HG03095 (cell line): ENCODE results near the gene ELF3.
A peak's percentile ranks its signal among the peaks of the same experiment; 100 is the strongest.
"Not testable (repeated sequence)": the region's sequence is repeated elsewhere in the genome, so short reads cannot be mapped to it uniquely, and the experiment has no call there.

Experiments
- ATAC-seq: cut with Tn5 transposase; IDR thresholded peaks from one replicate; pipeline ENCODE4 v1.9.1; 2021; ENCODE audit warnings: moderate library complexity; ENCODE audit not compliant: unreplicated experiment

ELF3 gene

DNA sequence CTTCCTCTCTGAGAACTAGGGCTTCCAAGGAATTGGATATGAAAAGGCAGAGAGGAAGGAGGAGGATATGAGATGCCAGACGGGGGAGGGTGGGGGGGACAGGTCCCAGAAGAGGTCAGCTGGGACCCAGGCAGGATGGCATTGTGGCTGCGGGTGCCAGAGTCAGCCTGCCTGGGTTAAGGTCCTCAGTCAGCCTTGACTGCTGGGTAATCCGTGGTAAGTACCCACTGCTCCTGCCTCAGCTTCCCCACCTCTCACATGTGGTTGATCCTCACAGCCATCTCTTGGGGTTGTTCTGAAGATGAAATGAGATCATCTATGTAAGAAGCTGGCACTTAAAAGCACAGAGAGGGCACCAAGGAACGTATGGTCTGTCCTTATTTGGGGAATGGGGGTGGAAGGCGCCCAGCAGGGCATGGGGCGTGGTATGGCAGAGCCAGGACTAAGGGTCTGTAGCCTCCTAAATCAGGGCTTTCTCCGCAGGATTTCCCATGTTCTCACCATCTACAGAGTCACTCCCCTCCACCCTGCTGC is 23.8 kb downstream of the ELF3 start:
- ATAC-seq = no peak

DNA sequence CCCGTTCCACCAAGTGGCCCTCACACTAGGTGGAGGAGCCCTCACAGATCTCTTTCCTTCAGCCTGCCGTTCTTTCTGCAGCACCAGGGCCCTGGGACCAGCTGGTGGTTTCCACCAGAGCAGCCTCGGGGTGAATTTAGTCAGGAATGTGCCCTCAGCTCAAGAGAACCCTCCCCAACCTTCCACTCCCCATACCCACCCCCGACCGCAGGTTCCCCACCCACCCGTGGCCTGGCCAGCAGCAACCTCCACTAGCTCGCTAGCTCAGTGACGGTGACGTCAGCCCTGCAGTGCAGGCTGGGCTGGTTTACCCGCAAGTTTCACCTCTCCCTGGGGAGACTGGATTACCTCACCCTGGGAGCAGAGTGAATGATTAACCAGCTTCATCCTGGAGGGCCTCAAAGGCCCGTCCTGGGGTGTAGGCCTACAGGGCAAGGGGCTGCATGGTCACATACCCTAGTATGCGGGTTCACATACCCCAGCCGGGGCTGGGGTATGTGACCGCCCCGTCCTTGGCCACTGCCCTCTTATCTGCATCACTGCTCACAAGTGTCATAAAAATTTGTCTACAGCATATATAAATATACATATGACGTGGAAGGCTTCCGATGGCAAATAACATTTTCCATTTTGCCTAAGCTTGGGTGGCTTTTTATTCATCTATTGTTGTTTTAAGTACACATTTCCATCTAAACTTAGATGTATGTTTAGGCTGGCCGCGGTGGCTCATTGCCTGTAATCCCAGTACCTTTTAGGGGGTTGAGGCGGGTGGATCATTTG is 24.5 kb downstream of the ELF3 start:
- peak; percentile 54 for ATAC-seq

DNA sequence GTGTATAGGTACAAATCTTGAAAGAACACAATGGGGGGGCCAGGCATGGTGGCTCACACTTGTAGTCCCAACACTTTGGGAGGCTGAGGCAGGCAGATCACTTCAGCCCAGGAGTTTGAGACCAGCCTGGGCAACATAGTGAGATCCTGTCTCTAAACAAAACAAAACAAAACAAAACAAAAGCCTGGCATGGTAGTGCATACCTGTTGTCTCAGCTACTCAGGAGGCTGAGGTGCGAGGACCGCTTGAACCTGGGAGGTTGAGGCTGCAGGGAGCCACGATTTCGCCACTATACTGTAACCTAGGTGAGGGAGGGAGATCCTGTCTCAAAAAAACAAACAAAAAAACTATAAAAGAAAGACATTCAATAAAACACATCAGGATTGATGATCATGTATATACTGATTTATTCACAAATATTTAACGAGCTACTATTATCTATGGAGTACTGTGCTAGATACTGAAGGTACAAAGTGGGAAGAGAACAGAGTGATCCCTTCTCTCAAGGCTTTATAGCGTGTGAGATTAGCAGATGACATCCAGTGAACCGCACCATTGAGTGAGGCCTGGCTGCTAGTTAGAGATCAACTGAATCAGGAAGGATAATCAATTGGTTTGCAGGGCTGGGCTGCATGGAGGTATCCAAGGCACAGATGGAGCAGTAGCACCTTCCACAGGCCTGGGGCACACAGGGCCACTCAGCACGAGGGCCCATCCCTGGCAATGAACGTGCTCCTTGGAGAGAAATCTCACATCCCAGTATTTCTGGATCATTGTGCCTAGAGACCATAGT is 26.4 kb downstream of the ELF3 start:
- ATAC-seq = no peak

DNA sequence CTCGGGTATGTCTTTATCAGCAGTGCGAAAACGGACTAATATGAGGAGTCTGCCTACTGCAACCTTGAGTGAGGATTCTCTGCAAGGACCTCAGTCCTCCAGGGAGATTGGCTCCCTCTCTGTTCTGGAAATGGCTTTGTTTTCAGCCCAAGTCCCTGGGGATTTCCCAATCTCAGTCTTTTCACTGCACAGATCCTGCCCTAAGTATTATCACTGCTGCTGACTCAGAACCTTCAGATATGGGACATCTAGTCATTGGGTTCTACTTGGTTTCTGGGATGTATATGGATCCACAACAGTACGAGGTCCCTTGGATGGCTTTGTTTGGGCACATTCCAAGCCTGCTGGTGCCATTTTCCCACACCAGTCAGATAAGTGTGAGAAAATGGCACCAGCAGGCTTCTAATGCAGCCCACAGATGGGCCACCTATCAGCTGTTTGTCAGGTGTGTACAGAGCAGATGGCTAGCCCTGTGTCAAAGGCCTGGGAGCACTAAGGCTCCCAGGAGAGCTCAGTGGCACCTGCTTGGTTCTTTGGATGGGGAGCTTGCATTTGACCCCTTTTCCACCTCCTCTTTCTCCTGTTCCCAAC is 27.4 kb downstream of the ELF3 start:
- no peak for ATAC-seq

DNA sequence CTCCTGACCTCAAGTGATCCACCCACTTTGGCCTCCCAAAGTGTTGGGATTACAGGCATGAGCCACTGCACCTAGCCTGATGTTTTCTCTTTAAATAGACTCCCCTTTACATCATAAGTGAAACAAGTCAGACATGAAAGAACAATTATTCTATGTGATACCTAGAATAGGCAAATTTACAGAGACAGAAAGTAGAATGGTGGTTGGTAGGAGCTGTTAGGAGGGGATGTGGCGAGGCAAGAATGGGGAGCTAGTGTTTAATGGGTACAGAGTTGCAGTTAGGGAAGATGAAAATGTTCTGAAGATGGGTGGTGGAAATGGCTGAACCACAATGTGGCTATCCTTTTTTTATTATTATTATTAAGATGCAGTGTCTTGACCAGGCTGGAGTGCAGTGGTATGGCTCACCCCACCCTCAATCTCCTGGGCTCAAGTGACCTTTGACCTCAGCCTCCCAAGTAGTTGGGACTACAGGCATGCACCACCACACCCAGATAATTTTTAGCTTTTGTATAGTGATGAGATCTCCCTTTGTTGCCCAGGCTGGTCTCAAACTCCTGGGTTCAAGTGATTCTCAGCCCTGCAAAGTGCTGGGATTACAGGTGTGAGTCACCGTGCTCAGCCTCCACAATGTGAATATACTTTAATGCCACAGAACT is 28.4 kb downstream of the ELF3 start:
- no peak for ATAC-seq

DNA sequence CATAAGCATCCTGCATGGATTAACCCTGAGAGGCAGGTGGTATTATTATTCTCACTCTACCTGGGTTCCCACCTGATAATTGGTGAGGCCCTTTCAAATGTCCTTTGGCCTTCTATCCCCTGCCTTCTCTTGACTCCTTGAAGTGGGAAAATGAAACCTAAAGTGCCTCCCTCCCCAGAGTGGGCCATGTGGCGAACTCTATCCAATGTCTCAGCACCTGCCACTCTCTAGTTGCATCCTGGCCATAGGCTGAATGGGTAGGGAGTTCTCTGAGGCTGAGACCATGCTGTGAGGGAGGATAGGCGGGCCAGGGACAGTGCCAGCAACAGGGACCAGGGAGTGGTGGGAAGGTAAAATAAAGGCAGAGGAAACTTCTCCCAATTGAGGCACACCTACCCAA is 35.3 kb downstream of the ELF3 start:
- ATAC-seq = no peak

DNA sequence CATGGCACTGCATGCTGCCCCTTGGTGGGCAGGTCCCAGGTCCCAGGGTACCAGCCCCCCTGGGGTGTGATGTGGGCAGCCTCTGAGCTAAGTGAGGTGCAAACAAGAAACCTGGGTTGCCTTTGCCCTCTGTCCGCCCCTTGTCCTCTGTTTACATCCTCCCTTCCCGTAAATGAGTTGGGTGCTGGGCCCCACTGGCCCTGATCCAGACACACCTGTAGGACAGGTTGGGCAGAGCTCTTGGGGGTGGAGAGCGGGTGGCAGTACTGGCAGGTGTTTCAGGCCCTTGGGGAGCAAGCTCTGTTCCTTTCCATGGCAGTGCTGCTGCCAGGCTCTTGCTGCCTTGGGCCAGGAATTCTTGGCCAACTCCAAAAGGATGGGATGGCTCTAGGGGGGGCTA is 35.8 kb downstream of the ELF3 start:
- ATAC-seq = no peak

DNA sequence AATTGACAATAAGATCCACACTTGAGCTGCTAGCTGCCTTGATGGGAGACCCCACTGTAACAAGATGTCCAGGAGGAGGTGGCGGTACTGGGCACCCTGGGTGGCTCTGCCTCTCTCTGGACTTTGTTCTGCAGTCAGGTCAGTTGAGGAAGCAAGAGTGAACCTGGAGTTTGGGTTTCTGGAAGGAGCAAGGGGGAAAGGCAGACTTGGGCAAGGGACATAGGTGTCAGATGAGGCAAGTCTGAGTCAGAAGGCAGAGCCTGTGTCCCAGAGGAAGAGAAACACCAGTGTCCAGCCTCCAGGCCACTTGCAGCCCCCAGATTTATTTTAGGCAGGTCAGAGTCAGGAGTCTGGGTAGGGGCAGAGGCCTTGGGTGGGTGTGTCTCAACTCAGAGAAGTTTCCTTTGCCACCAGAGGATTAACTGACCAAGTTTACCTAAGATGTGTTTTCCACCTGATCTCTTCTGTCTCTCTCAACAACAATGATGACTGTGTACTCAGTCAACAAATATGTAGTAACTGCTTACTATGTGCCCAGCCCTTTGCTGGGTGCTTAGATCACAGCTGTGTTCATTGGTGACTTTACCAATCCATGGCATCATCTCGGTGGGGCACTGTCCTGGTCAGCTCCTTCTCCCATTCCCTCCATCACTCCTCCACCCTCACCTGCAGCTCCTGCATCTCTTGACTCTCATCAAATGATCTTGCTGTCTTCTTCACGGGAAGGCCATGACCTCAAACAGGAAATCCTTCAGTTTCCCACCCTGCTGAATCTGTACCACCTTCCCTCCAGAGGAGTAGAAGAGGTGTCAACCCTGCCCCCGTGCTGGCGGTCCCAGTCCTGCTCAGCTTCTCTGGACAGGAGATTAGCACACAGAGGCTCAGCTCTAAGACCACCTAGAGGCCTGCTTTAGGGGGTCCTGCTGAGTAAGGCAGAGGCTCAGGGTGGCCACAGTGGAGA is 36.6 kb downstream of the ELF3 start:
- ATAC-seq = no peak

DNA sequence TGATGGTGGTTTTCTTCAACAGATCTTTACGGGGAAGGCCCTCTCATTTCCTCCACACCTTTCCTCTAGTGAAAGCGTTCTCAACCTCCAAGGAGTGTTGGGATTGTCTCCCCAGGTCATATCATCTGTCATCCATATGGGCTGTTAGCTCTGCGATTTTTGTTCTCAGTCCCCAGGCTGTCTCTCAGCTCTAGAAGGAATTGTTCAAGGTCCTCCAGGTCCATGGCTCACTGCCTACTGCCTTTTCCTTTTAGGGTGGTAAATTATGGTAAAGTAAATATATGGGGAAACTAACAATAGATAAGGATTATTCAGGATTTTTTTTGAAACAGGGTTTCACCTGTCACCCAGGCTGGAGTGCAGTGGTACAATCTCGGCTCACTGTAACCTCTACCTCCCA is 37.6 kb downstream of the ELF3 start:
- ATAC-seq = no peak

DNA sequence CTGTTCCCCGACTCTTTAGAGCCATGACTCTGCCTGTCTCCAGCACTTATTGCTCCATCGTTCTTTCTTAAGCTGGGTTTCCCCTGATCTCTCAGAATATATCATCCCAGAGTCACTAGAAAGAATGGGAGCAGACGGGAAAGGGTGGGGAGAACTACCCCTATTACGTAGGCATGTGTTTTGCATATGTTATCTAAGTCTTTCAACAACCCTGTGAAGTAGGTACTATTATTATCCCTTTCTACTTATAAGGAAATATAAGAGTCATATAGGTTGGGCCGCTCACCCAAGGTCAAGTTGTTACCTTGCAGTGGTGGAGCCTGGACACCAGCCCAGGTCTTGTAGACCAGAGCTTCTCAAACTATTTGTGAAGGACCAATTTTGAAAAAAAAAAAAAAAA is 38.7 kb downstream of the ELF3 start:
- no peak for ATAC-seq

DNA sequence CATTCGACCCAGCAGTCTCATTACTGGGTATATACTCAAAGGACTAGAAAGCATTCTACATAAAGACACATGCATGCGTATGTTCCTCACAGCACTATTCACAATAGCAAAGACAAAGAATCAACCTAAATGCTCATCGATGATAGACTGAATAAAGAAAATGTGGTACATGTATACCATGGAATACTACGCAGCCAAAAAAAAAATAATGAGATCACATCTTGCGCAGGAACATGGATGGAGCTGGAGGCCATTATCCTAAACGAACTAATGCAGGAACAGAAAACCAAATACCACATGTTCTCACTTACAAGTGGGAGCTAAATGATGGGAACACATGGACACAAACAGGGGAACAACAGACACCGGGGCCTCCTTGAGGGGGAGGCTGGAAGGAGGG is 43.7 kb downstream of the ELF3 start:
- ATAC-seq = no peak

DNA sequence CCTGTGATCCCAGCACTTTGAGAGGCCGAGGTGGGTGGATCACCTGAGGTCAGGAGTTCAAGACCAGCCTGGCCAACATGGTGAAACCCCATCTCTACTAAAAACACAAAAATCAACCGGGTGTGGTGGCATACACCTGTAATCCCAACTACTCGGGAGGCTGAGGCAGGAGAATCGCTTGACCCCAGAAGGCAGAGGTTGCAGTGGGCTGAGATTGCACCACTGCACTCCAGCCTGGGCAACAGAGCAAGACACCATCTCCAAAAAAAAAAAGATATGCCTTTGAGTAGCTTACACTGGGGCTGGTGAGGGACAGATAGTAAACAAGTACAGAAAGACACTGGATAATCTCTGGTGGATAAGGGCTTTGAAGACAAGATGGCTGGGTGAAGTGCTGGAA is 44.3 kb downstream of the ELF3 start:
- ATAC-seq = not testable (repeated sequence)

DNA sequence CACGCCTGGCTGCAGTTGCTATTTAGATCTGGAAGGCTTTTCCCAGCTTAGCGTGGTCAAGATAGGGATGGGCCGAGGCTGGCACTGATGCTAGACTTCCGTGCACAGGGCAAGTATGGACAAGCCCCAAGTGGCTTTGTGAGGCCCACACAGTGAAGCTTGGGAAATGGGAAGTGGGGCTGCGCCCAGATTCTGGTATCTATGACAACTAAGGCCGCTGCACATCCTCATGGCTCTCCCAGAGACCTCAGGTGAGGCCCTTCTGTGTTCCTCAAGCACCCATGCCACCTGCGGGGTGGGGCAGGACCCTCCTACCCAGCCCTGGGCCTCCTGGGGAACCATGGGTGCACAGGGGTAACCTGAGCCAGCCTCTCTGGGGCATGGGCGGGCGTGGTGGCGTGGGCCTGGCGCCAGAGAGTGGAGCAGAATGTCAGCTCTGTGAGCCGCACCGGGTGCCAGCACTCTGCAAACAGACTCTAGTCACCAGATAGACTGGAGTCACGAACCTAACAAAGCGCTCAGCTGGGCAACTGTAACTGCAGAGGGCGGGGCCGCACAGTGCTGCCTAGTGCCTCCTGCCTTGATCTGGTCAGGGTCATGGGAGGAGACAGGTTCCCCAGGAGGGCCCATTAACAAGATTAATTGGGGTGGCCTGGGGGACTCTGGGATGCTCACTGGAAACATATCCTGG is 46.4 kb downstream of the ELF3 start:
- ATAC-seq = no peak

DNA sequence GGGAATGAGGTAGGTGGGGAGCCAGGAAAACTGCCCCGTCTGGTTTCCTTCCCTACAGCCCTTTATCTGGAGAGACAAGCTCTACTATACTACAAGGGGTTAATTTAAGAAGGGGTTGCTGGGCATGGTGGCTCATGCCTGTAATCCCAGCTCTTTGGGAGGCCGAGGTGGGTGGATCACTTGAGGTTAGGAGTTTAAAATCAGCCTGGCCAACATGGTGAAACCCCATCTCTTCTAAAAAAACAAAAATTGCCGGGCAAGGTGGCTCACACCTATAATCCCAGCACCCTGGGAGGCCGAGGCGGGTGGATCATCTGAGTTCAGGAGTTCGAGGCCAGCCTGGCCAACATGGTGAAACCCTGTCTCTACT is 46.9 kb downstream of the ELF3 start:
- not testable (repeated sequence) for ATAC-seq

DNA sequence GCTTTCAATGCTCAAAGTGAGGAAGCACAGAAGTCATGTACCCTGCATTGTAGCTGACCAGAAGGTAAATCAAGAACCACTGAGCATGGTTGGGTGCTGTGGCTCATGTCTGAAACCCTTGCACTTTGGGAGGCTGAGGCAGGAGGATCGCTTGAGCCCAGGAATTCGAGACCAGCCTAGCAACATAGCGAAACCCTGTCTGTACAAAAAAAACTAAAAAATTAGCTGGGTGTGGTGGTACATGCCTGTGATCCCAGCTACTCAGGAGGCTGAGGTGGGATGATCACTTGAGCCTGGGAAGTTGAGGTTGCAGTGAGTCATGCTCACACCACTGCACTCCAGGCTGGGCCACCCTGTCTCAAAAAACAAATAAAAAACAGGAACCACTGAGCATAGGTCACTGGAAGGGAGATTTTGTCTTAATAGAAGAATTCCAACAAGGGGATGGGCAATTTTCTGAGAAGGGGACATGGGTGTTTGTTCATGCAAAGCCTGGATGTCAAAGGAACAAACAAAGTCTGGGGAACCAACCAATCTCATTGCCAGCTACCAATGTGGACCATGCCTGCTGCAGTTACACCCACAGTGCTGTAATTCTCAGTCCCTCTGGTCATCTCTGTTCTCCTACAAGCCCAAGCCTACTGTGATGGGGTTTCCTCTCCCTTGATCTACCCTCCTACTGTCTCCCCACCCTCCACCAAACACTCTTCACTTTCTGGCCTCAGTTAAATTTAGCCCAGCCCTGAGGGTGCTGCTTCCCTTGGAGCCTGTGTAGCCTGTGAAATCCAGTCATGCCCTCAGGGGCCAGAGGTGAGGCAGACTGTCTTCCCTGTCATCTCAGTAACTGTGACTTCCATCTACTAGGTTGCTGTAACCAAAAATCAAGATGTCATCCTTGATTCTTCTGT is 47.9 kb downstream of the ELF3 start:
- no peak for ATAC-seq

DNA sequence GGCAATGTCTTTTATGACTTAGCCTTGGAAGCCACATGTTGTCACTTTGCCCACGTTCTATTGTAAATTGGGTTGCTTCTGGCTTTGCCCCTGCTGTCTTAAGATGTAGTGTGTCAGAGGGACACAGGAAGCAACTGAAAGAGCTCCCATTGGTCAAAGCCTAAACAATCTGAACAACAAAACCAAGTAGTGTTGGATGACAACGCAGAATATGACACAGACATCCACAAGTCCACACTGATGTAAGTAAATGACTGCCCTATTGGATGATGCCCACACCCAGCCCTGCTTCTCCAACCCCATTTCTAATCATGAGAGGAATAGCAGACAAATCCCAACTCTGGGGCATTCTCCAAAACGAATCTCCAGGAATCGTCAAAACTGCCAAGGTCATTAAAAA is 50.7 kb downstream of the ELF3 start:
- no peak for ATAC-seq

DNA sequence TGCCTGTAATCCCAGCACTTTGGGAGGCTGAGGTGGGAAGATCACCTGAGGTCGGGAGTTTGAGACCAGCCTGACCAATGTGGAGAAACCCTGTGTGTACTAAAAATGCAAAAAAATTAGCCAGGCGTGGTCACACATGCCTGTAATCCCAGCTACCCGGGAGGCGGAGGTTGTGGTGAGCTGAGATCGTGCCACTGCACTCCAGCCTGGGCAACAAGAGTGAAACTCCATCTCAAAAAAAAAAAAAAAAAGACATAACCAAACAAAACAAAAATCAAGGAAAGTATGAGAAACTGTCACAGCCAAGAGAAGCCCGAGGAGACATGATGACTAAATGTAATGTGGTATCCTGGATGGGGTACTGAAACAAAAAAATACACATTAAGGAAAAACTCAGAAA is 51.4 kb downstream of the ELF3 start:
- ATAC-seq = not testable (repeated sequence)

DNA sequence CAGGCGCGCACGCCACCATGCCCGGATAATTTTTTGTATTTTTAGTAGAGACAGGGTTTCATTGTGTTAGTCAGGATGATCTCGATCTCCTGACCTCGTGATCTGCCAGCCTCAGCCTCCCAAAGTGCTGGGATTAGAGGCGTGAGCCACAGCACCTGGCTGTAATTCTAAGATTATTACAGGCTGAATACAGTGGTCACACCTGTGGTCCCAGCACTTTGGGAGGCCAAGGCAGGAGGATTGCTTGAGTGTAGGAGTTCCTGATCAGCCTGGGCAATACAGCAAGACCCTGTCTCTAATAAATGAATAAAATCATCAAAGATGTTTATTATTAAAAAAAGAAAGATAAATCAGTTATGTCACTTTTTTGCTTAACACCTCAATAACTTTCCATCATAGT is 52.2 kb downstream of the ELF3 start:
- not testable (repeated sequence) for ATAC-seq

DNA sequence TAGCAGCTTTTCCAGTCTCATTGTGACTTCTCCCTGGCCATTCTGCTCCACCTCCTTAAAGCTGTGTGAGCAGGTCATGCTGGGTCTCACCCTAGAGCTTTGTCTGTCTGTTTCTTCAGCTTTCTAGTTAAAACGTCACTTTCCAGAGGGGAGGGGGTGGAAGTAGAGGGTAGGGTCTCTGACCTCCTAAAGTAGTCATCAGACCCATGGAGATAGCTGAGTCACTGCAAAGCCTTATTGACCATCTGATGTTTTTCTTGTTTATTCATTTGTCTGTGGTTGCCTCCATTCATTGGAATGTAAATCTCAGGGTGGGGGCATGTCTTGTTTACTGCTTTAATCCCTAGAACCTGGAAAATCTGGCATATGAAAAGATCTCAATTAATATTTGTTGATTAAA is 52.7 kb downstream of the ELF3 start:
- no peak for ATAC-seq
